HG02642 (cell line): ENCODE measurements around the gene APBA2.

Experiments used
- ATAC-seq: cut with Tn5 transposase; IDR thresholded peaks from one replicate; pipeline ENCODE4 v1.9.1; 2021; ENCODE audit warnings: mild to moderate bottlenecking; ENCODE audit not compliant: unreplicated experiment, poor library complexity

The APBA2 gene

DNA sequence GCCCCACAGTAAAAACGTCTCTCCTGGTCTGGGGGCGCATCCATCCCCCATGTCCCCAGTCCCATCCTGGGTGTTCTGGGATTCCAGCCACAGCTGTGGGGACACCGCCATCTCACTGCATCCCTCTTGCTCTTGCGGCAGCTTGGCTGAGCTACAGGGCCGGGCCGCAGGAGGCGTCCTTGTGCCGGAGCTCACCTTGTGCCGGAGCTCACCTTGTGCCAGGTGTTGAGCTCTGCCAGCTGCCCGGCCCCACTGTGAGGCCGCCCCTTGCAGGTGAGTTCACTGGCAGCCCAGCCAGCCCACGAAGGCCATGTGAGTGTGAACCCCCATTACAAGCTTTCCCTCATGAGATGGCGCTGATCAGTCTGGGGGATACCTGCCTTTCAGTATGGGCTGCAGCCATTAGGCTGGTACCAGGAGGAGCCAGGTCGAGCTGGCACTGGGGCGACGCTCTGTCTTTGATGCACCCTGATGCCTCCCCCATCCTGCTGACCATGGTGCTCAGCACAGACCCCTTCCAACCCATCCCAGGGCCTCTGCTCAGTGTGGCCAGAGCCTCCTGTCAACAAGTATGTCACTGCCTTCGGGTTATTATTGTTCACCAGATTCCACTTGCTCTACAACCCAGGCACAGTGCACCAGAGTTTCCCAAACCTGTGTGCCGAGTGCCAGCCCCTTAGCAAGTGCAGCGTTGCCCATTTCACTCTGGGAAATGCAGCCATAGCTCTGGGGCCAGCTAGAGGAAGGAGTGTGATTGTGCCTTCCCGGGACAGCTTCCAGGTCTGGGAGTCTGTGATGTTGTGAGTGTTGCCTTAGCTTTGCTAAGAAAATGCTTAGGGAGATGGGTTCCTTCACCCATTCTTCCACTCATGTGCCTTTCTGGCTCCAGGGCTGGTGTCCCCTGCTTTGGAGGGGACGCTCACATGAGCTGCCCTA, 105.7 kb downstream of the APBA2 start:
- no peak for ATAC-seq

DNA sequence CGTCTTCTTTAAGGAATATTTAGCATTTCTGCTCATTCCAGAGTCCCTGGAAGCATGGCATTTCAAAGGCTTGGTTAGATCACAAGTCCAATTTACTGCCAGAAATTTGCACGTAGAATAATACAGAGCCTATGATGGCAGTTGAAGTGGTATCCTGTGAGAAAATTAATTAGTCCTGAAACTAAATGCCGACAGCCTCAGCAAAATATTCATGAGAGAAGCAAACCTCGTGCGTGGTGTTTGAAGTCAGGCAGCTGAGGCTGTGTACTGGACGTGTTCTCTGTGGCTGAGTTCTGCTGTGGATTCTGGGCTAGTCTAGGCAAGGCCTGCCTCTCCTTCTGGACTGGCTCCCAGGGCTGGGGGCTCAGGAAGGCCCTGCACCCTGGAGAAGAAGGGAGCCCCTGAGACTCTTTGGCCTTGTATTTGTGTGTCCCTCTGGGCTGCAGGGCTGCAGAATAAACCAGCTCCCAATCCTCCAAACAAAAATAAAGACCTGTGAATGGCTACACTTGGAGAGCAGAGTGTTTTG, 106.6 kb downstream of the APBA2 start:
- ATAC-seq: no peak

DNA sequence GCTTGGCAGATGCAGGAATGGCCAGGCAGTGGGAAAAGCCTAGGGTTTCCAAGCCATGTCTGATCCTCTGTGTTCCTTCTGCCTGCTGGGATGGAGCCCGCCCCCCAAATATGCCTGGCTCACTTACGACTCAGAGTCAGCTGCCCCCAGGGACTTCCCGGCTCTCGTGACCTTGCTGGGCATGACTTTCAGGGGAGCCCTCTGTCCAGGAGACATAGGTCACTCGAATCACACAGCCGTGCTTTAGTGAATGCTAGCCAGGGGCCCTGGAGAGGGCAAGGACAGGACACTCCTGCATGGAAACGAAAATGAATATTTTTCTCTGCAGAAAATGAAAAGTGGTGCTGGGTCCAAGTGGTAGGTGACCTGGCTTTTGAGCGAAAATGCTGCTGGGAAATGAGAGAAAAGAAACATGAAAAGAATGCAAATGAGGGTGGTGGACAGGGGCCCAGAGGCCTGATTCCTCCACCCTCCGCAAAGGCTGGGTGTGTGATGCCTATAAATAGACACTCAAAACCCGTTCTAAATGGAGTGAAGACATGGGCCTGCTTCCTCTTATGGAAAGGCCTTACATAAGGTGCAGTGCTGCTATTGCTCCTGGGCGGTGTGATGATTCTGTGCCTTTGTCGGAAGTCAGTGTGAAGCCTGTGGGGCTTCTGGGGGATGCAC, 107.4 kb downstream of the APBA2 start:
- ATAC-seq: no peak

DNA sequence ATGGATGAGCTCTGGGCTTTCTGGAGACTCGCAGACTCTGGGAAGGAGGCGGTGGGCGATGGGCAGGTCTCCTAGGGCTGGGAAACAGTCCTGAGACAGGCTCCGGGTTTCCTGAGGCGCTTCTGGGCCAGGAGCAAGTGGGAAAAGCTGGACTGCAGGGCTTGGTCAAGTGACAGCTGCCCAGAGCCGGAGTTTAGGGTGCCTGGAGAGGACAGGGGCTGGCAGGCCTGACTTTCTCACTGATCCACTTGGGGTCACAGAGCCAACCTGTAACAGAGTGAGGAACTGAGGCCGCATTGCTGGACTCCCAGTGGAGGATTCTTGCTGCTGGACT, 107.9 kb downstream of the APBA2 start:
- no peak for ATAC-seq

DNA sequence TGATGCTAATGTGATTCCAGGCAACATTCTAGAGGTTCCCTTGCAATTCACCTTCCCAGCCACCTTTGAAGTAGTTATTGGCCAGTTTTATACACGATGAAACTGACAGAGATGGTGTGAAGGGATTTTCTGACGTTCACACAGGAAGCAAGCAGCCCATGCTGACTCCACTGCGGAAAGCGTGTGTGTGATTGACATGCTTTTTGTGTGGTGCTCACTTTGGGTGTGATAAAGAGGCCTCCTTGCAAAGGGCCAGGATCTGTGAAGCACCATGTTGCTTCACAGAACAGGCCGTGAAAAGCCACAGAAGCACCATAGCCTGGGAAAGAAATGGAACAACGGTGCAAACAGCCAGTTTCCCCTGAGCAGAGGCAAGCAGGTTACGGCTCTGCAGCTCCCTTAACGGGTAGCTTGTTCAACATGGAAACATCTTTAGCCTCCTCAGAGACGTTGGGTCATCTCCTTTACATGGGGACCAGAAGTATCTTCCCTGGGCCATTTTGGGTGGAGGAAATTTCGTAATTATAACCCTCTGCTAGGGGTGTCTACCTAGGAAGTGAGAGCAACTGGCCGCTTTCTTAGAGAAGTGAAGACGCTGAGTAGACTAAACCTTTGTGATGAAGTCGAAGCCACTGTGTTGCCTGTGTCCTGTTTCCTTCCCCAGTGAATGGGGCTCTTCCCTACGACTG, 108.5 kb downstream of the APBA2 start:
- no peak for ATAC-seq

DNA sequence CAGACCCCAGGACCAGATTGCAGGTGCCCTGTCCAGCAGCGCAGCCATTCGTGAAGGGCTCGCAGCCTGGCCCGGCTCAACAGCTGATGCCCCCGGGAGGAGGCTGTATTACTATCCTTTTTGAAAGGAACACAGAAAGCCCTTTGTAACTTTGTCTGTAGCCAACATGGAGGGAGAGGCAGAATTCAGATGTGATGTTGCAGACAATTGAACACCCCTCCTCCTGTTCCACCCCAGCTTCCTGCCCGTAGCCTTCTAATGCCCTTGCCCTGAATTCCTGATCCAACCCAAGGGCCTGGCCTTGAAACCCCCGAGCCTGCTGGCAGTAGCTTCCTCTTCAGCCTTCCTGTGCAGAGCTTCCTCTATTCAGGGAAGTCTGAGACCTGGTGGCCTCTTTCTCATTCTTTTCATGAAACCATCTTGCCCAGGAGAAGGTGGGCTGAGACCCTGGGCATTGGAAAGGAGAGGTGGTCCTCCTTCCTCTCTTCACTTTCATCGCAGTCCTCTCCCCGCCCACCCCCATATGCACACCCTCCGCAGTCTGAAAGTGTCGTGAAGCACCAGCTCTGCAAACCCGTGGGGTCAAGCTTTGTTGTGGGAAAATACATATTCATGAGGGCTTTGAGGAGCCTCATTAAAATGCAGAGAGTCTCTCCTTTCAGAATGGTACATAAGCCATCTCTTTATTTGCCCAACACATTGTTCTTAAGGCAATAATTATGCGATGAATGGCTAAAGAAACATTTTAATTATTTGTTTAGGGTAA, 109.2 kb downstream of the APBA2 start:
- no peak for ATAC-seq

DNA sequence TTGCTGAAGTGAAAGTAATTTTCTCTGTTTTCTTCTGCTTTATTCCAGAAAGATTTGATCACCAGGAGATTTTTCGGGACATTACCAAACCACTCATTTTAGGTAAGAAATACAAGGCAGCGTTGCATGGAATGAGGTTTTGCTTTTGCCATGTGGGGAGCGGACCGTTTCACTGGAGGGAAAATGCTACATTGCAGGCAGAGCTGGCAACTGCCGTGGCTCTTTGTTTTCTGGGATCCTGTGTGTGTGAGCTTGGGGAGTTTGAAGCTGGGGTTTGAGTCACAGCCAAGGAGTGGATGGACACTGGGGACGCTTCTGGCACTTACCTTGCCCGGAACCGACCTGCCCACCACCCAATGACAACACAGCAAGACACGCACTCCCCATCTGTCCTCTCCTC, 109.9 kb downstream of the APBA2 start:
- no peak for ATAC-seq

DNA sequence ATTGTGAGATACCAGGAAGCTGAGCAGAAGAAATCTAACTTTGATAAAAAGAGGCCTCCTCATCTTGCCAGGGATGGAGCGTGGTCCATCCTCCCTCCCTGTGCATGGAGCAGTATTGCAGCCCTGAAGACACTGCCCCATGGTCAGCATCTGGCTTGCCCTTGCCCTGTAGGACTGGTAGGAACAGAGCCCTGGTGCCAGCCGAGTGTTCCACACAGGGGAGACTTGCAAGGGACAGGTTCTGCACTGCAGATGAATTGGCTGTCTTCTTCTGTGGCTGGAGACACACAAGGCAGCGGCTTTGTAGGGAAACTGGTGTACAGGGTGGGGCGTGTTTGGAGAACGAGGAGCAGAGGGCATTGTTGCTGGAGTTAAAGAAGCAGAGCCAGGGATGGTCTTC, 110.5 kb downstream of the APBA2 start:
- ATAC-seq: no peak

DNA sequence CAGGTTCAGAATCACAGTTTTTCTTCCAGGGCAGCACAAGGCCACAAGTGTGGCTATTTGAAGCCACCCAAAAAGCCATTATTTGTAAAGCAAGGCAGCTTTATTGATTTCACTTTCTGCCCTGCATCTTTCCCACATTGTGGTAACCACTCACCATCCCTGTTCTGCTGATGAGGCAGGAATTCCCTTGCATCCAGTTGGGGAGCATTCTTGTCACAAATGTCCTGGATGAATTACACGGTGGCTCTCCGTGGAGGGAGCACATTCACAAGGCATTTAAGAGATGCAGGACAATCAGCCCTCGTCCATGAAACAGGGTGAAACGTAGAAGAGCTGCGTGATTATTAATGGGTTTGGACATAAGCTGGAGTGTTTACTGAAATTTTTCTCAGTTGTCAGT, 111.2 kb downstream of the APBA2 start:
- ATAC-seq: no peak

DNA sequence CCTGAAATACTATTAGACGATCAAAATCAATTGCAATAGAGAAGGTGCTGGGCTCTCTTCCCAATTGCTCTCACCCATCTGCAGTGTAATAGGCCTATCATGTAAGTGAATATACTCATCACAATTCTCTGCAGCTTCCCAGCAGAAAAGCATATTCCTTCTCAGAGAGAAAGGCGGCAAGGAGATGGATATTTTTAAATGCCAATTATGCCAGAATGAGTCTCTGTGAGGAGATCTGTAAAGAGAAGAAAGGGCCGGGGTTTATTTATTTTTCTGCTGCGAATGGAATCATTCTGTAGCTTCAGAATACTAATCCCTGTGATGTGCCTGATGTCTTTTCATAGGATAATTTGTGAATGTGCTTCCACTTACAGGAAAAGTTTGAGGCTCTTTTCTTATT, 112.0 kb downstream of the APBA2 start:
- no peak for ATAC-seq

DNA sequence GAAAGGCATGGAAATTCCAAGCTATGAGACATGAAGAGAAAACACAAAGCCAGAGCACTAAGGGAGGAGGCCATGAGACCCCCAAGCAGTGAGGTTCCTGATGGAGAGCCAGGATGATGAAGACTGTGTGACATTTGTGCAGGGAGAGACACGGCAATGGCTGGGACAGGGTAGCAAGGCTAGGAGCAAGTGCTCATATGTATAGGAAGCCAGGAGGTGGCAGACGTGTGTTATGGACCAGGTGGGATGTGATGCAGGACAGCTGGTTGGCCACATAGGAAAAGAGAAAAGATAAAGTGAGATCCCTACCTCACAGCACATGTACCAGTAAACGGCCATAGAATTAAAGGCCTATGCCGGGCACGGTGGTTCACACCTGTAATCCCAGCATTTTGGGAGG, 112.7 kb downstream of the APBA2 start:
- ATAC-seq: no peak

DNA sequence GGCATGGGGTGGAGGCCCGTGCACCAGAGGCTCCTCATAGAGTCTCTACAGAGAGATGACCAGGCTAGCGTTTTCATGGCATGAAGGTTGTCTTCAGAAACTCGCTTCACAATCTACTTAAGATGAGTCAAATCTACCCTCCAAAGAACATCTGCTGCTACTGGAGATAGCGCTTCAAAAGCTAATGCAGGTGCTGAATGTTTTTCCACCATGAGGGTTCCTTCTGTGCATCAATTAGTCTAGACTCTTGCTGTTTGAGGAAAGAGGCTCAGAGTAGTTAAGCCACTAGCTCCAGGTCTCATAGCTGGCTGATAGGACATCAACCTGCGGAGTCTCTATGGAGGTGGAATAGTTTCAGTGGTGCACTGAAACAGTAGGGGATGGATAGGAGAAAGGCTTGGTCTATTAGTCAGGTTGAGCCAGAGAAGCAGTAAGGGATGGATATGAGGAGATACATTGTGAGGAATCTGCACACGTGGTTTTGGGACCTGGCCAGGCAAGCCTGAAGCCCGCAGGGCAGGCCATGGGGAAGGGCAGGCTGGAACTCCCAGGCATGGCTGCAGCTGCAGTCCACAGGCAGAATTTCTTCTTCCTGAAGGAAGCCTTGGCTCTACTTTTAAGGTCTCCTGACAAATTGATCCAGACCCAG, 117.5 kb downstream of the APBA2 start:
- ATAC-seq: no peak

DNA sequence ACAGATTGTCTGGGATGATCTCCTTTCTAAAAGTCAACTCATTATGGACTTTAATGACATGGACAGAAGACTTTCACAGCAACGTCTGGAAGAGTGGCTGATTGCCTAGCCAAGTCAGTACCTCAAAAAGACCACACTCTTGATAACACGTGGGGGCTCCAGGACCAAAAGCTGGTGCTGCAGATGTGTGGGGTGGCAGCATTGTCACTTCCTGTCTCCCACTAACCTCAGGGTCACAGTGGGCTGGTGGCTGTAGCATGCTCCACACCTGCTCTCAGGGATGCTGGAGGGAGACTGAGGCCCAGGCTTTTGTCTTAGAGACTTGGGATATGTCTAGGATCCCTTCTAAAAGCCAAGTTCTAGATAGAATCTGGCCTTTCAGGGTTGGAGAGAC, 118.1 kb downstream of the APBA2 start:
- no peak for ATAC-seq

DNA sequence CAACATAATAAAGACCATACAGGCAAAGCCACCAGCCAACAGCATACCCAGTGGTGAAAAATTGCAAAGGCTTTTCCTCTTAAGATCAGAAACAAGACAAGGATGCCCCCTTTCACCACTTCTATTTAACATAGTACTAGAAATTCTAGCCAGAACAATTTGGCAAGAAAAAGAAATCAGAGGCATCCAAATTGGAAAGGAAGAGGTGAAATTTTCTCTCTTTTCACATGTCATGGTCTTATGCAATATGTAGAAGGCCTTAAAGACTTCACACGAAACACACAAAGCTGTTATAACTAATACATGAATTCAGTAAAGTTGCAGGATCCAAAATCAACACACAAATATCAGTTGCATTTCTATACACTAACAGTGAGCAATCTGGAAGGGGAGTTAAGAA, 120.2 kb downstream of the APBA2 start:
- no peak for ATAC-seq

DNA sequence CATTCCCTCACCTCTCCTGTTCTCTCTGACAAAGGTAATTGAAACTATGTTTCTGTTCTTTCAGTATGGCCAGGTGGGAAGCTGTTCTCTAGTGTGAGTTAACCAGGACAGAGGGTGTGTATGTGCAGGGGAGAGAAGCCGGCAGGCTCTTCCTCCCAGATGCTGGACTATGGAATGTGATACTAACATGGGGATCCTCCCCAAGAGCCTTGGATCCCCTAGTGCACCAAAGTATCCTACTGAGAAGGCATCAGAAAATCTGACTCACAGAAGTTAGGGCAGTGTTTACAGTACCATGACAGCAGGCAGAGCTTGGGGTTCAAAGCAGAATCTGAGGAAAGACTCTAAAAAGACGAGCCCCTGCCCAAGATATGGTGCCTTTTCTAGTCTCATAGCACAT, 123.1 kb downstream of the APBA2 start:
- ATAC-seq: no peak

DNA sequence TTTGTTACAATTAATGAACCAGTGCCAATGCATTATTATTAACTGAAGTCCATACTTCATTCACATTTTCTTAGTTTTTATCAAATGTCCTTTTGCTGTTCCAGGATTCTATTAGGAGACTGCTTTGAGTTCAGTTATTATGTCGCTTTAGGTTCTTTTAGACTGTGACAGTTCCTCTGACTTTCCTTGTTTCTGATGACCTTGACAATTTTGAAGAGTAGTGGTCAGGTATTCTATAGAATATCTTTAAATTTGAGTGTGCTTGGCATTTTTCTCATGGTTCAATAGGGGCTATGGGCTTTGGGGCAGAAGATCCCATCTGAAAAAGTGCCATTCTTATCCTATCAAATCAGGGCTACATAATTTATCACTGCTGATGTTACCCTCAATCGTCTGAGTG, 126.3 kb downstream of the APBA2 start:
- no peak for ATAC-seq

DNA sequence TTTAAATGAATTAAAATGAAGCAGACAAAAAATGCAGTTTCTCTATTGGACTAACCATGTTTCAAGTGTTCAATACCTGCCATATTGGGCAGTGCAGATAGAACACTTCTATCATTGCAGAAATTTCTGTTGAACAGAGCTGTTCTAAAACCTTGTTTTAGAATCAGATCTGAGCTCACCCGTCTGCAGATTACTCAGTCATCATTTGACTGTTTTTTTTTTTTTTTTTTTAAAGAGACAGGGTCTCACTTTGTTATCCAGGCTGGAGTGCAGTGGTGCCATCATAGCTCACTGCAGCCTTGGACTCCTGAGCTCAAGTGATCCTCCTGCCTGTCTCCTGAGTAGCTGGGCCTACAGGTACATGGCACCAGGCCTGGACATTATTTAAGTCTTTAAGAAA, 128.7 kb downstream of the APBA2 start:
- ATAC-seq: no peak

DNA sequence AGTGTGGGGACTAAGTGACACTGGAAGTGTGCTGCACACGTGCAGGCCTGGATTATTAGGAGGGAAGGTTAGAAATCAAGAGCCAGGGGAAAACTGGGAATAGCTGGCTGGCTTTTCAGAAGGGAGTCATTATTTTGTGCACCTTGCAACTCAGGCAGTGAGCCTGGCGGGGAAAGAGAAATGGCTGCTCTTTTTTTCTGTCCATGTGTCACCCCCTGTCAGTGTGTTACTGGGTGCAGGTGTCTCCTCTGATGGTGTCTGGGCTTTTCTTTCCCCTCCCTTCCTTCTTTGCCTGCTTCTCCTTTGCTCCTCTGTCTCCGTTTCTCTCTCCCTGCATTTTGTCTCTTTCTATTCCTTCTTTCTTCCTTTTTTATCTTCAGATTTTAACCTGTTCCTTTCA, 130.7 kb downstream of the APBA2 start:
- no peak for ATAC-seq

DNA sequence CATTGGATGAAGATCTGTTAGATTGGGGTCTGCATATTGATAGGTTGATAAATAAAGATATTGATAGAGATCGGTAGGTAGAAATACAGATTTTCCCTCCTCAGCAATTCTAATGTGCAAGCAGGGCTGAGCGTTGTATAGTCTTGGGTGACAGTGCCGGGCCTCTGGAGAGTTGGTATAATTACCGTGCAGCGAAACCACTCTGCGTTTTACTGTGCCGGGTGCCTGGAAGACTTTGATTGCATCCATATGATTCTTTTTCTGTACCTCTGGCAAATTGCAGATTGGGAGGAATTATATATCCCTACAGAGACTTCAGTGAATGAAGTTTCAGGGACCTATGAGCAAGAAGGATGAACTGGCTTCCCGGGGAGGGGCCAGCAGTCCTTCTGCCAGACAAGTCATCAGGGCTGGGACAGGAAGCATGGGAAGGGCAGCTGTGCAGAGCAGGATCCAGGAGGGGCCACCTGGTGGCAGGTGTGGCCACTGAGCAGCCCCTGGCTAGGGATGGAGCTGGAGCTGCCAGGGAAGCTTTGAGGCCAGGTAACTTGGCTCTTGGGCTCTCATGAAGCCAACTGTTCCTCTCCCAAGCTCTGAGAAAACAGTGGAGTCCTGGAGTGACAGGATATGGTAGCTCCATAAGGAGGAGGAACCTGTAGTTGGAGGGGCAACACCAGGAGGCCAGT, 132.5 kb downstream of the APBA2 start:
- no peak for ATAC-seq
